ENCODE data around the gene ARID5B.

ARID5B gene

DNA sequence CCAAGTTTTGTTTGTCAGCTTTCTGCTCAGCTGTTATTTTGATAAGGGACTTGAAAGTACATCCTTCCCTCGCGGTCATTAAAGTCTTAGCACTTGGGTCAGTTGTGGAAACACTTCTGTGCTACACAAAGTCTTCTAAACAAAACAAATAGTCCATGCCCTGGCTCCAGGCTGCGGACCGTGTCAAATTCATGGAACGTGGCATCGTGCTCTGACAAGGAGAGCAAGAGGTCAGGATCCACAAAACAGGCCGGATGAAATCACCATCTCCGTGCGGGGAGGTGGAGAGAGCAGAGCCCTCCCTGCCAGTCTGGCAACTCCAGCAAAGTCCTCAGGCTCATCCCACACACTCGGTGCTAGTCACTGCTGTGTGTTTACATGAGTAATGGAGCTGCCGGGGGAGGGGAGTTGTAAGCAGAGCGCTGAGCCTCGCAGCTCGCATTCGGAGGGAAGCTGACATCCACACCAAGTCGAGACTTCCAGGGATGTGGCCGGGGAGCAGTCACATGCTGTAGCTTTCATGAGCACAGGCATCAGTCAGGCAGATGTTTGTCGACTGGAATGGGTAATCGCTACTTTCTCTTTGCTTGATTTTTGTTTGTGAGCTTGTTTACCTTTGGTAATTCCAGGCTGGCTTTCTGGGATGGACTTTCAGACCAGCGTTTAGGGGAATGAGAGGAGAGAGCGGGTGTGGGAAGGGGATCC is 147.6 kb downstream of the ARID5B start:
- H3K27me3 ChIP-seq (ENCODE audit: insufficient read depth, low read depth) = no peaks in the 10 kb centered on the region
- peak overlapping the region; percentile 98 for H3K4me2 ChIP-seq
- H3K36me3 ChIP-seq (ENCODE audit: insufficient read depth) = no peaks in the 10 kb centered on the region
- peak overlapping the region; percentile 93 for H3K27ac ChIP-seq
- H3K9ac ChIP-seq = peak overlapping the region; percentile 75
- H3K4me1 ChIP-seq (ENCODE audit: low read depth, poor library complexity, severe bottlenecking) = peaks cover 82% of the 10 kb centered on the region
- H4K20me1 ChIP-seq (ENCODE audit: insufficient read depth) = no peaks in the 10 kb centered on the region
- H2AFZ ChIP-seq (ENCODE audit: low read depth) = peak overlapping the region; percentile 50
- no peaks in the 10 kb centered on the region; the same call in 1 of the 2 replicates for H3K79me2 ChIP-seq (ENCODE audit: insufficient read depth, low read depth)
- TF ChIP-seq, protein P1, sequence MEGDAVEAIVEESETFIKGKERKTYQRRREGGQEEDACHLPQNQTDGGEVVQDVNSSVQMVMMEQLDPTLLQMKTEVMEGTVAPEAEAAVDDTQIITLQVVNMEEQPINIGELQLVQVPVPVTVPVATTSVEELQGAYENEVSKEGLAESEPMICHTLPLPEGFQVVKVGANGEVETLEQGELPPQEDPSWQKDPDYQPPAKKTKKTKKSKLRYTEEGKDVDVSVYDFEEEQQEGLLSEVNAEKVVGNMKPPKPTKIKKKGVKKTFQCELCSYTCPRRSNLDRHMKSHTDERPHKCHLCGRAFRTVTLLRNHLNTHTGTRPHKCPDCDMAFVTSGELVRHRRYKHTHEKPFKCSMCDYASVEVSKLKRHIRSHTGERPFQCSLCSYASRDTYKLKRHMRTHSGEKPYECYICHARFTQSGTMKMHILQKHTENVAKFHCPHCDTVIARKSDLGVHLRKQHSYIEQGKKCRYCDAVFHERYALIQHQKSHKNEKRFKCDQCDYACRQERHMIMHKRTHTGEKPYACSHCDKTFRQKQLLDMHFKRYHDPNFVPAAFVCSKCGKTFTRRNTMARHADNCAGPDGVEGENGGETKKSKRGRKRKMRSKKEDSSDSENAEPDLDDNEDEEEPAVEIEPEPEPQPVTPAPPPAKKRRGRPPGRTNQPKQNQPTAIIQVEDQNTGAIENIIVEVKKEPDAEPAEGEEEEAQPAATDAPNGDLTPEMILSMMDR (conservative IDR thresholded peaks at IDR 0.05; ENCODE audit: low read depth, low read length) = no peak
- H3K4me3 ChIP-seq (IDR thresholded peaks at IDR 0.05; ENCODE audit: insufficient read depth, low read depth, low read length) = no peak overlapping the region

GRCh38 chr10:62049624-62050345 is 148.3 kb downstream of the ARID5B start:
- peak overlapping the region; percentile 75 for H3K9ac ChIP-seq
- TF ChIP-seq, protein P1 (conservative IDR thresholded peaks at IDR 0.05; ENCODE audit: low read depth, low read length) = no peak
- H3K79me2 ChIP-seq (ENCODE audit: insufficient read depth, low read depth) = no peaks in the 10 kb centered on the region; the same call in 1 of the 2 replicates
- H3K36me3 ChIP-seq (ENCODE audit: insufficient read depth) = no peaks in the 10 kb centered on the region
- peaks cover 87% of the 10 kb centered on the region for H3K4me1 ChIP-seq (ENCODE audit: low read depth, poor library complexity, severe bottlenecking)
- peak overlapping the region; percentile 50; the same call in 1 of the 2 replicates for H2AFZ ChIP-seq (ENCODE audit: low read depth)
- H3K27ac ChIP-seq = peak overlapping the region; percentile 93
- no peaks in the 10 kb centered on the region for H4K20me1 ChIP-seq (ENCODE audit: insufficient read depth)
- H3K4me3 ChIP-seq (IDR thresholded peaks at IDR 0.05; ENCODE audit: insufficient read depth, low read depth, low read length) = no peak overlapping the region
- H3K27me3 ChIP-seq (ENCODE audit: insufficient read depth, low read depth) = no peaks in the 10 kb centered on the region
- H3K4me2 ChIP-seq = peak overlapping the region; percentile 98

DNA sequence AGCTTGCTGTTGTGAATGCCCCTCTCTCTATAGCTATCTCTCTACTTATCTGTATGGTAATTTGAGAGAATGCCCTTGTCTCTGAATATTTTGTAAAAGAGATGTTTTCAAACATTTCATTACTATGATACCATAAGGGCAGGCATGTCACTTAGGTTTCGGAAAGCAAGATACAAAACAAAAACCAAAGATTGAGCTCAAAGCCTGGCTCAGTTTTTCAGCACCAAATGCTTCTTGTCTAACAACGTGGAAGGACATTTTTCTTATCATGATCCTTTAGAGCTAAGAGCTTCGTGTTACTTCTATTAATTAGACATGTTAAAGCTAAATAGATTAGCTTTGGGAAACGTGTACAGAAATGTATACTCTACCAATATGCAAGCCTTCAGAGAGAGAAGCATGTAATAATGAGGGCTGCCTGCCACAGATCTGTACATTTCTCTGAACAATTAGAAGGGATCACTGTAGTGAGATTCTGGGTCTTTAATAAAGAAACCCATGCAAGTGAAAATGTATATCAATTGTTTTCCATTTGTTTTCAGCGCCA is 148.9 kb downstream of the ARID5B start:
- no peaks in the 10 kb centered on the region for H3K36me3 ChIP-seq (ENCODE audit: insufficient read depth)
- TF ChIP-seq, protein P1 (conservative IDR thresholded peaks at IDR 0.05; ENCODE audit: low read depth, low read length) = no peak
- no peaks in the 10 kb centered on the region; the same call in 1 of the 2 replicates for H3K79me2 ChIP-seq (ENCODE audit: insufficient read depth, low read depth)
- H3K27me3 ChIP-seq (ENCODE audit: insufficient read depth, low read depth) = no peaks in the 10 kb centered on the region
- H3K9ac ChIP-seq = peak overlapping the region; percentile 75
- H3K4me2 ChIP-seq = peak overlapping the region; percentile 98
- peaks cover 87% of the 10 kb centered on the region for H3K4me1 ChIP-seq (ENCODE audit: low read depth, poor library complexity, severe bottlenecking)
- peak overlapping the region; percentile 32; the same call in 1 of the 2 replicates for H2AFZ ChIP-seq (ENCODE audit: low read depth)
- H3K27ac ChIP-seq = peak overlapping the region; percentile 93
- H4K20me1 ChIP-seq (ENCODE audit: insufficient read depth) = no peaks in the 10 kb centered on the region
- no peak overlapping the region for H3K4me3 ChIP-seq (IDR thresholded peaks at IDR 0.05; ENCODE audit: insufficient read depth, low read depth, low read length)

DNA sequence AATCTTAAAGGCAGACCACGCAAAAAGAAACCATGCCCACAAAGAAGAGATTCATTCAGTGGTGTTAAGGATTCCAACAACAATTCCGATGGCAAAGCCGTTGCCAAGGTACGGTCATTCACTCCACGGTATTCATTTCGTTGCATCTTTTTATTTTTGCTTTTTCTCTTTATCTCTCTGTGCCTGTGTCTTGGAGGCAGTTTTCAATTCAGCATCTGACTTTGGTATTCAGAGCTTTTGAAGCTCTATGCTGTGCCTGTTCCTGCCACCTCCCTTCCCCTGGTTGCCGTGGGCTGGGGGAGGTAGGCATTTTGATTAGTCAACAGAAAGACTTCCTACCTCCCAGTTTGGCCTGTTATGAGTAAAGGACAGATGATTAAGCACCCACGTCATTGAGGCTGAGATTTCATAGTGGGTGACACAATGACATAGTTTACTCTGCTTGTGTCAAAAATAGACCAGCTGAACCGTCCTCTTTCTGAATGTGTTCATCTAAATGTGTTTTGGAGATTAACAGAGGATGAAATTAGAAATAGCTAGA is 149.5 kb downstream of the ARID5B start:
- peak overlapping the region; percentile 32 for H2AFZ ChIP-seq (ENCODE audit: low read depth)
- H3K36me3 ChIP-seq (ENCODE audit: insufficient read depth) = no peaks in the 10 kb centered on the region
- no peak overlapping the region for H3K4me3 ChIP-seq (IDR thresholded peaks at IDR 0.05; ENCODE audit: insufficient read depth, low read depth, low read length)
- H3K27me3 ChIP-seq (ENCODE audit: insufficient read depth, low read depth) = no peaks in the 10 kb centered on the region
- no peaks in the 10 kb centered on the region for H4K20me1 ChIP-seq (ENCODE audit: insufficient read depth)
- H3K79me2 ChIP-seq (ENCODE audit: insufficient read depth, low read depth) = no peaks in the 10 kb centered on the region; the same call in 1 of the 2 replicates
- H3K9ac ChIP-seq = peak overlapping the region; percentile 75
- TF ChIP-seq, protein P1 (conservative IDR thresholded peaks at IDR 0.05; ENCODE audit: low read depth, low read length) = no peak
- peak overlapping the region; percentile 98 for H3K4me2 ChIP-seq
- H3K4me1 ChIP-seq (ENCODE audit: low read depth, poor library complexity, severe bottlenecking) = peaks cover 86% of the 10 kb centered on the region
- H3K27ac ChIP-seq = peak overlapping the region; percentile 93
